Neural cell (in vitro differentiated cells): Measurements from ENCODE around the gene IL12RB1. TPM values are rescaled to one million over a fixed set of nuclear protein-coding genes. Genes with fewer than 3 reads are reported as not detected.

Source experiments
- H2AFZ ChIP-seq: fragments of 200-600, 300-800 bp; sonication (generic), shearing (Covaris generic); 2 replicates; pipeline ENCODE4 v1.6.0; 2014; ENCODE audit warnings: low read depth, mild to moderate bottlenecking, antibody characterized with exemption, low read length, moderate library complexity
- H3F3A ChIP-seq: fragments of 200-600 bp; shearing (Covaris generic); 2 replicates; pipeline ENCODE4 v1.6.1; 2016; ENCODE audit warnings: mild to moderate bottlenecking, moderate library complexity, mixed read lengths, antibody characterized with exemption, low read length; ENCODE audit not compliant: insufficient read depth, poor library complexity, severe bottlenecking
- H3K27ac ChIP-seq: fragments of 200-600, 300-800 bp; sonication (generic), shearing (Covaris generic); 2 replicates; pipeline ENCODE4 v1.5.1; 2014; ENCODE audit warnings: mild to moderate bottlenecking, low read length, moderate library complexity
- H3K27me3 ChIP-seq: fragments of 300-800, 200-600 bp; sonication (generic), shearing (Covaris generic); 2 replicates; pipeline ENCODE4 v1.6.0; 2014; ENCODE audit warnings: mild to moderate bottlenecking, low read depth, low read length, moderate library complexity; ENCODE audit not compliant: insufficient read depth
- H3K36me3 ChIP-seq: fragments of 300-800, 200-600 bp; sonication (generic), shearing (Covaris generic); 2 replicates; pipeline ENCODE4 v1.5.1; 2014; ENCODE audit warnings: mild to moderate bottlenecking, antibody characterized with exemption, low read length, moderate library complexity; ENCODE audit not compliant: insufficient read depth
- H3K4me2 ChIP-seq: fragments of 300-800, 200-600 bp; sonication (generic), shearing (Covaris generic); 2 replicates; pipeline ENCODE4 v1.6.0; 2014; ENCODE audit warnings: mild to moderate bottlenecking, low read length
- H3K4me3 ChIP-seq: fragments of 300-800, 200-600 bp; sonication (generic), shearing (Covaris generic); 2 replicates; pipeline ENCODE4 v1.5.1; 2014; ENCODE audit warnings: mild to moderate bottlenecking, low read length, moderate library complexity
- H3K79me2 ChIP-seq: fragments of 200-600 bp; shearing (Covaris generic); replicated peaks from 2 replicates; pipeline ENCODE4 v1.6.0; 2014; ENCODE audit warnings: mild to moderate bottlenecking, low read length, moderate library complexity; ENCODE audit not compliant: insufficient read depth
- H3K9ac ChIP-seq: fragments of 300-800, 200-600 bp; sonication (generic), shearing (Covaris generic); 2 replicates; pipeline ENCODE4 v1.6.1; 2016; ENCODE audit warnings: mild to moderate bottlenecking, low read length, mixed read lengths
- H3K9me2 ChIP-seq: fragments of 200-600 bp; shearing (Covaris generic); 2 replicates; pipeline ENCODE4 v1.6.1; 2016; ENCODE audit warnings: mild to moderate bottlenecking, low read length, mixed read lengths; ENCODE audit not compliant: insufficient read depth
- H3K9me3 ChIP-seq: fragments of 200-600, 300-800 bp; sonication (generic), shearing (Covaris generic); 2 replicates; pipeline ENCODE4 v1.6.1; 2016; ENCODE audit warnings: mild to moderate bottlenecking, mixed run types, low read length, moderate library complexity, mixed read lengths
- H4K20me1 ChIP-seq: fragments of 200-600 bp; shearing (Covaris generic); 2 replicates; pipeline ENCODE4 v1.6.1; 2016; ENCODE audit warnings: mild to moderate bottlenecking, mixed run types; ENCODE audit not compliant: insufficient read depth
- CTCF ChIP-seq: fragments of 450-650 bp; IDR thresholded peaks from 2 replicates; pipeline ENCODE4 v1.5.1; 2014; ENCODE audit warnings: antibody characterized with exemption, mild to moderate bottlenecking, moderate library complexity; ENCODE audit not compliant: poor library complexity, severe bottlenecking
- EP300 ChIP-seq: fragments of 450-650 bp; conservative IDR thresholded peaks from 2 replicates; pipeline ENCODE4 v1.6.1; 2014; ENCODE audit warnings: antibody characterized with exemption, mild to moderate bottlenecking, moderate library complexity; ENCODE audit not compliant: poor library complexity, severe bottlenecking
- EZH2 ChIP-seq: fragments of 200-600, 300-800 bp; shearing (Covaris generic), sonication (generic); IDR thresholded peaks from 2 replicates; pipeline ENCODE4 v1.6.1; 2014; ENCODE audit warnings: antibody characterized with exemption, low read length, borderline replicate concordance, mild to moderate bottlenecking; ENCODE audit not compliant: insufficient read depth, poor library complexity, severe bottlenecking
- MXI1 ChIP-seq: fragments of 450-650 bp; conservative IDR thresholded peaks from 2 replicates; pipeline ENCODE4 v1.6.1; 2014; ENCODE audit warnings: antibody characterized with exemption, mild to moderate bottlenecking; ENCODE audit not compliant: poor library complexity, severe bottlenecking
- POLR2AphosphoS5 ChIP-seq: IDR thresholded peaks from 2 replicates; pipeline ENCODE4 v1.6.1; 2012
- RAD21 ChIP-seq: fragments of 450-650 bp; conservative IDR thresholded peaks from 2 replicates; pipeline ENCODE4 v1.6.1; 2014; ENCODE audit warnings: antibody characterized with exemption, mild to moderate bottlenecking, moderate library complexity
- REST ChIP-seq: IDR thresholded peaks from 2 replicates; pipeline ENCODE4 v1.6.1; 2012; ENCODE audit warnings: borderline replicate concordance
- SMC3 ChIP-seq: fragments of 450-650 bp; conservative IDR thresholded peaks from 2 replicates; pipeline ENCODE4 v1.6.1; 2014; ENCODE audit warnings: antibody characterized with exemption, mild to moderate bottlenecking, moderate library complexity; ENCODE audit not compliant: poor library complexity
- TAF1 ChIP-seq: IDR thresholded peaks from 2 replicates; pipeline ENCODE4 v1.6.1; 2012; ENCODE audit warnings: low read depth
- polyA plus RNA-seq: library from polyadenylated mRNA; depleted of rRNA; stranded (reverse); fragments of >200 nt; gene quantifications from 2 replicates; pipeline ENCODE4 v1.2.3, GENCODE V29; 2014

IL12RB1 gene
- polyA plus RNA-seq, 1 donor from 2014 or later, result not detected

GRCh38 chr19:18059902-18060301, 26.8 kb downstream of the IL12RB1 start:
- TF ChIP-seq EP300, result no peak
- no peak for TF ChIP-seq CTCF
- no peak for TF ChIP-seq EZH2
- TF ChIP-seq RAD21, result no peak
- no peak for TF ChIP-seq POLR2AphosphoS5
- no peak for TF ChIP-seq MXI1
- no peak for TF ChIP-seq SMC3
- Histone ChIP-seq H3F3A (no peaks in the 10 kb centered on the region), H3K9me3 (no peaks in the 10 kb centered on the region), H3K9ac (no peak overlapping the region), H4K20me1 (no peaks in the 10 kb centered on the region), H3K79me2 (no peaks in the 10 kb centered on the region), H3K27ac (no peak overlapping the region), H3K4me3 (no peak overlapping the region), H3K9me2 (no peaks in the 10 kb centered on the region), H3K27me3 (no peaks in the 10 kb centered on the region), H3K4me2 (no peak overlapping the region), H2AFZ (no peak overlapping the region), H3K36me3 (no peaks in the 10 kb centered on the region)

- no peaks in the 10 kb centered on the region for H4K20me1 ChIP-seq
- no peaks in the 10 kb centered on the region for H3F3A ChIP-seq
- H3K36me3 ChIP-seq, result no peaks in the 10 kb centered on the region
- H3K79me2 ChIP-seq, result no peaks in the 10 kb centered on the region
- no peak overlapping the region for H3K4me3 ChIP-seq
- H3K9me2 ChIP-seq, result no peaks in the 10 kb centered on the region
- H3K27ac ChIP-seq, result no peak overlapping the region
- no peaks in the 10 kb centered on the region for H3K27me3 ChIP-seq
- H3K4me2 ChIP-seq, result no peak overlapping the region
- no peak overlapping the region for H3K9ac ChIP-seq
- H3K9me3 ChIP-seq, result no peaks in the 10 kb centered on the region
- TF ChIP-seq SMC3, result no peak
- no peak for TF ChIP-seq TAF1
- TF ChIP-seq MXI1, result no peak
- TF ChIP-seq EP300, result no peak
- TF ChIP-seq EZH2, result no peak
- no peak for TF ChIP-seq POLR2AphosphoS5
- no peak for TF ChIP-seq CTCF
- TF ChIP-seq RAD21, result no peak
- TF ChIP-seq REST, result no peak
- H2AFZ ChIP-seq, result no peak overlapping the region
Observed at GRCh38 chr19:18059297-18059696, 27.4 kb downstream of the IL12RB1 start.
